SK-N-MC (cell line): Measurements from ENCODE around the gene MEA1.

Source experiments
- EZH2 ChIP-seq: fragments of 200-600 bp; sonication (generic); IDR thresholded peaks from one replicate; pipeline ENCODE4 v1.6.1; 2017; ENCODE audit warnings: antibody characterized with exemption
- FOXP2 ChIP-seq: optimal IDR thresholded peaks from 2 replicates; pipeline ENCODE3; 2011; ENCODE audit warnings: mild to moderate bottlenecking, moderate library complexity; ENCODE audit not compliant: insufficient read depth; ENCODE audit errors: extremely low read length, control extremely low read depth
- POLR2AphosphoS5 ChIP-seq: IDR thresholded peaks from 2 replicates; pipeline ENCODE4 v1.6.1; 2012; ENCODE audit warnings: mild to moderate bottlenecking, low read depth, low read length, borderline replicate concordance

DNA sequence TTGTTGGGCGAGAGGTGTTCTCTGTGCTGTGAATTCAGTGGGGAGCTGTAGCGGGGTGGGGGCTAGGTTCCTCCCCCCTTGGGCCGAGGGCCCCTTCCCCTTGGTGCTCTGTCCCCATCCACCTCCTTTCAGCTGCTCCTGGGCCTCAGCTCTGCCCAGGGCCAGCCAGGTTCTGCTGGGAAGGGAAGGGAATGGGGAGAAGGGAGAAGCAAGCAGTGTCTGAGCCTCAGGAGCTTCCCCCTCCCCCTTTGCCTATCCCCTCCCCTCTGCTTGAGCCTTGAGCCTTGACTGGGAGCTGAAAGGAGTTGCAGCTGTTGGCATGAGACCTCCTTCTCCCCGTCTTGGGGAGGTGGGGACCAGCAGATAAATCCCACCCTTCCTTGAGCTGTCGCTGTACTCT, 7.1 kb upstream of the MEA1 start:
- no peak for TF ChIP-seq EZH2
- TF ChIP-seq POLR2AphosphoS5 = no peak
- TF ChIP-seq FOXP2 = no peak
